Measurements from ENCODE around the gene CBARP. TPM values are rescaled to one million over a fixed set of nuclear protein-coding genes. Genes with fewer than 3 reads are reported as not detected.

CBARP gene
- total RNA-seq, 1 experiment from 2014 or later: 13.3 TPM

DNA sequence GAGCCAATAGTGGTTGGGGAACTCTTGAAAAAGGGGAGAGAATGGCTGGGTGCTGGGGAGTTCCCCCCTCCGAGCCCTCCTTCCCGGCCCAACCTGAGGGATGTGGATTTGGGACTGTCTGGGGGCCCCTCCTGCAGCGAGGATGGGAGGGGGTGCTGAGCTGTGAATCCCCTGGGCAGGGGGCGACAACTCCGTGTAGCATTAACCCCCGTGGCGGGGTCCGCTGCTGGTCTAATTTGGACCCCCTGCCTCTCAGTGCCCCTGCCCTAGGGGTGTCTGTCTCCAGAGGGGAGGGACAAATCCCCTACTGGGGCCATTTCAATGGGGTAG, 20.3 kb upstream of the CBARP start:
- H3K4me1 ChIP-seq (ENCODE audit: insufficient read depth, low read length, poor library complexity, severe bottlenecking): peaks cover 87% of the 10 kb centered on the region
- peak; percentile 32 for DNase-seq (ENCODE audit: low spot score)
- TSS peak; percentile 28 for BruUV-seq (replicated peaks)
- no peak overlapping the region for H3K4me3 ChIP-seq (ENCODE audit: low read depth, low read length, poor library complexity, severe bottlenecking)
- H3K27ac ChIP-seq (ENCODE audit: low read depth, low read length, poor library complexity, severe bottlenecking): peak overlapping the region; percentile 77
- ChIA-PET POLR2A (ENCODE audit: low non-redundant PET) (interaction anchor here (0.6 to 0.7 kb wide), 3 partner anchors 8 to 11 kb away, joined by 5 to 10 read pairs (median 8); no protein-coding TSS in a partner anchor), CTCF (no interaction called here)
- TF ChIP-seq EZH2 (IDR thresholded peaks at IDR 0.05; ENCODE audit: borderline replicate concordance, low read depth, low read length, poor library complexity, severe bottlenecking): no peak
- no peak for TF ChIP-seq CTCF (conservative IDR thresholded peaks at IDR 0.05; ENCODE audit: low read depth, low read length)
- peaks cover 47% of the 10 kb centered on the region for H3K36me3 ChIP-seq (ENCODE audit: insufficient read depth, low read length, poor library complexity, severe bottlenecking)
- no peaks in the 10 kb centered on the region for H3K9me3 ChIP-seq (ENCODE audit: low read depth, low read length, poor library complexity, severe bottlenecking)
- intact Hi-C loops (cut with micrococcal nuclease; ENCODE audit: unreplicated experiment): no loop called here
- H3K27me3 ChIP-seq (replicated peaks; ENCODE audit: insufficient read depth, low read depth, low read length, poor library complexity): no peaks in the 10 kb centered on the region

GRCh38 chr19:1257475-1258162, 19.8 kb upstream of the CBARP start:
- Histone ChIP-seq H3K9me3 (ENCODE audit: low read depth, low read length, poor library complexity, severe bottlenecking) (no peaks in the 10 kb centered on the region), H3K27me3 (replicated peaks; ENCODE audit: insufficient read depth, low read depth, low read length, poor library complexity) (no peaks in the 10 kb centered on the region), H3K27ac (ENCODE audit: low read depth, low read length, poor library complexity, severe bottlenecking) (peak overlapping the region; percentile 77), H3K4me1 (ENCODE audit: insufficient read depth, low read length, poor library complexity, severe bottlenecking) (peaks cover 82% of the 10 kb centered on the region), H3K4me3 (ENCODE audit: low read depth, low read length, poor library complexity, severe bottlenecking) (no peak overlapping the region), H3K36me3 (ENCODE audit: insufficient read depth, low read length, poor library complexity, severe bottlenecking) (peaks cover 49% of the 10 kb centered on the region)
- ChIA-PET CTCF (no interaction called here), POLR2A (ENCODE audit: low non-redundant PET) (interaction anchor here (0.6 to 1.5 kb wide), 3 partner anchors 8 to 172 kb away, joined by 5 to 10 read pairs (median 7); partner anchors contain the start of gene CIRBP)
- TF ChIP-seq EZH2 (IDR thresholded peaks at IDR 0.05; ENCODE audit: borderline replicate concordance, low read depth, low read length, poor library complexity, severe bottlenecking): no peak
- peak; percentile 46 for DNase-seq (ENCODE audit: low spot score)
- intact Hi-C loops (cut with micrococcal nuclease; ENCODE audit: unreplicated experiment): no loop called here
- BruUV-seq (replicated peaks): no TSS peak

- DNase-seq (ENCODE audit: low spot score): peak; percentile 38
- TF ChIP-seq EZH2 (IDR thresholded peaks at IDR 0.05; ENCODE audit: borderline replicate concordance, low read depth, low read length, poor library complexity, severe bottlenecking) (no peak), CTCF (conservative IDR thresholded peaks at IDR 0.05; ENCODE audit: low read depth, low read length) (no peak)
- Histone ChIP-seq H3K4me1 (ENCODE audit: insufficient read depth, low read length, poor library complexity, severe bottlenecking) (peaks cover 75% of the 10 kb centered on the region), H3K36me3 (ENCODE audit: insufficient read depth, low read length, poor library complexity, severe bottlenecking) (peaks cover 56% of the 10 kb centered on the region), H3K4me3 (ENCODE audit: low read depth, low read length, poor library complexity, severe bottlenecking) (no peak overlapping the region), H3K27ac (ENCODE audit: low read depth, low read length, poor library complexity, severe bottlenecking) (peak overlapping the region; percentile 77), H3K27me3 (replicated peaks; ENCODE audit: insufficient read depth, low read depth, low read length, poor library complexity) (no peaks in the 10 kb centered on the region), H3K9me3 (ENCODE audit: low read depth, low read length, poor library complexity, severe bottlenecking) (no peaks in the 10 kb centered on the region)
- ChIA-PET CTCF (no interaction called here), POLR2A (ENCODE audit: low non-redundant PET) (interaction anchor here (0.6 to 1.5 kb wide), 3 partner anchors 12 to 172 kb away, joined by 5 to 7 read pairs (median 6); partner anchors contain the start of gene CIRBP)
- no TSS peak for BruUV-seq (replicated peaks)
- intact Hi-C loops (cut with micrococcal nuclease; ENCODE audit: unreplicated experiment): no loop called here
Observed at GRCh38 chr19:1256646-1257474, 19.1 kb upstream of the CBARP start.
